ENCODE results near the gene HABP2.

DNA sequence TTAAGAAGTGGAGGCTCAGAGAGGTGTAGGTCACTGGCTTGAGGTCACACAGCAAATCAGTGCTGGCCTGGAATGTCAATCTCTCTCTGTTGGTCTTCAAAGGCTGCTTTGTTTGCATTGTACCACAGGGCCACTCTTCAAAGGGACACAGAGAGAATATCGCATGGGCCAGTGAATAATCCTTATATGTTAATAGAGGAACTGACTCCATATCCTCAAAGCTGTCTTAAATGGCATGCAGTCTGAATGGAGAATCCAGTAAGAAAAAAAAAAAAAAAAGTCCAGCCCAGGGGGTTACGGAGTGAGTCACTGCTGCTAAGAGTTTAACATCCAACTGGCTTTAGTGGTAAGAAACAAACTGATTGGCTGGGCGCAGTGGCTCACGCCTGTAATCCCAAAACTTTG, 56.9 kb downstream of the HABP2 start:
- TF ChIP-seq CTCF (IDR thresholded peaks at IDR 0.05) (no peak), POLR2A (IDR thresholded peaks at IDR 0.05) (no peak)
